Lung microvascular endothelial cell (primary cell): ENCODE results near the gene LSM4. TPM values are rescaled to one million over a fixed set of nuclear protein-coding genes. Genes with fewer than 3 reads are reported as not detected.
"Not testable (repeated sequence)": the region's sequence is repeated elsewhere in the genome, so short reads cannot be mapped to it uniquely, and the experiment has no call there.

Source experiments
- DNase-seq, 2 donors: peaks; one replicate each; pipeline versions ENCODE4 v3.0.0 to v3.0.0-alpha.2; 2010; ENCODE audit warnings: low read depth in 2 of 2
- total RNA-seq: library from RNA; depleted of rRNA; stranded (reverse); fragments of >200 nt; gene quantifications from 2 replicates; pipeline ENCODE4 v1.2.1, GENCODE V29; 2014

Gene LSM4
- total RNA-seq, 1 donor from 2014 or later: 86.1 TPM

- peak in 1 of 2 donors; percentile 45 for DNase-seq
Measured at GRCh38 chr19:18340990-18341868, 18.4 kb upstream of the LSM4 start.

GRCh38 chr19:18340190-18340989 is 17.5 kb upstream of the LSM4 start, which contains the start of gene PGPEP1:
TSS of gene PGPEP1 (plus strand) at chr19:18340598. CDS start at chr19:18340682, 84 bp downstream.
- DNase-seq: peak; percentile 69 to 78

GRCh38 chr19:18339723-18340122 is 16.8 kb upstream of the LSM4 start:
- DNase-seq: no peak

- no peak for DNase-seq
Measured at GRCh38 chr19:18338541-18338940, 15.7 kb upstream of the LSM4 start.

GRCh38 chr19:18336121-18336520 is 13.2 kb upstream of the LSM4 start:
- DNase-seq: no peak

- DNase-seq: no peak
Measured at GRCh38 chr19:18333680-18334079, 10.8 kb upstream of the LSM4 start.

GRCh38 chr19:18332917-18333530 is 10.1 kb upstream of the LSM4 start:
- DNase-seq: no peak

- DNase-seq: no peak
Measured at GRCh38 chr19:18330868-18331267, 8.0 kb upstream of the LSM4 start.

- no peak for DNase-seq
Measured at GRCh38 chr19:18329035-18329376, 6.1 kb upstream of the LSM4 start.

GRCh38 chr19:18328340-18329034 is 5.6 kb upstream of the LSM4 start:
- DNase-seq: peak; percentile 96 to 97

GRCh38 chr19:18326772-18327171 is 3.9 kb upstream of the LSM4 start:
- no peak for DNase-seq

GRCh38 chr19:18324373-18324731 is 1.5 kb upstream of the LSM4 start:
- DNase-seq: not testable (repeated sequence)

- DNase-seq: peak; percentile 20 to 56
Measured at GRCh38 chr19:18322318-18322758, 538 bp downstream of the LSM4 start.

GRCh38 chr19:18321734-18322102 is 1.2 kb downstream of the LSM4 start:
- peak in 1 of 2 donors; percentile 31 for DNase-seq

GRCh38 chr19:18320865-18321733 is 1.8 kb downstream of the LSM4 start:
- DNase-seq: peak; percentile 41 to 73

- DNase-seq: no peak
Measured at GRCh38 chr19:18319591-18320135, 3.2 kb downstream of the LSM4 start.

GRCh38 chr19:18317961-18318800 is 4.7 kb downstream of the LSM4 start:
- peak; percentile 49 to 62 for DNase-seq

GRCh38 chr19:18313398-18313797 is 9.5 kb downstream of the LSM4 start:
- DNase-seq: no peak

- DNase-seq: no peak
Measured at GRCh38 chr19:18312092-18312534, 10.8 kb downstream of the LSM4 start.
